OCI-LY1 (cell line): ENCODE measurements around the gene COL9A1.
"Not testable (repeated sequence)": the region's sequence is repeated elsewhere in the genome, so short reads cannot be mapped to it uniquely, and the experiment has no call there.

ENCODE experiments used
- H2AFZ ChIP-seq: fragments of 200-600 bp; sonication (generic), shearing (Covaris generic); 2 replicates; pipeline ENCODE4 v1.6.0; 2014; ENCODE audit warnings: antibody characterized with exemption, mild to moderate bottlenecking, low read length
- H3F3A ChIP-seq: fragments of 200-600 bp; sonication (generic), shearing (Covaris generic); 2 replicates; pipeline ENCODE4 v1.6.0; 2014; ENCODE audit warnings: mild to moderate bottlenecking, antibody characterized with exemption, low read length, moderate library complexity; ENCODE audit not compliant: insufficient read depth
- H3K27ac ChIP-seq: fragments of 200-600 bp; sonication (generic); 2 replicates; pipeline ENCODE4 v1.5.1; 2014; ENCODE audit warnings: low read length, mixed run types, mild to moderate bottlenecking, low read depth; ENCODE audit not compliant: poor library complexity, severe bottlenecking
- H3K27me3 ChIP-seq: fragments of 200-600 bp; sonication (generic); 2 replicates; pipeline ENCODE4 v1.6.0; 2014; ENCODE audit warnings: antibody characterized with exemption, mild to moderate bottlenecking, low read length, moderate library complexity; ENCODE audit not compliant: insufficient read depth
- H3K36me3 ChIP-seq: fragments of 200-600 bp; sonication (generic); 2 replicates; pipeline ENCODE4 v1.6.1; 2014; ENCODE audit warnings: mild to moderate bottlenecking, antibody characterized with exemption, low read length, moderate library complexity, mixed read lengths; ENCODE audit not compliant: insufficient read depth
- H3K4me1 ChIP-seq: fragments of 200-600 bp; sonication (generic); 2 replicates; pipeline ENCODE4 v1.5.1; 2014; ENCODE audit warnings: mild to moderate bottlenecking, low read length, moderate library complexity; ENCODE audit not compliant: insufficient read depth, severe bottlenecking
- H3K4me2 ChIP-seq: fragments of 200-600 bp; sonication (generic), shearing (Covaris generic); 2 replicates; pipeline ENCODE4 v1.6.1; 2014; ENCODE audit warnings: low read length
- H3K4me3 ChIP-seq: fragments of 200-600 bp; sonication (generic); 2 replicates; pipeline ENCODE4 v1.5.1; 2014; ENCODE audit warnings: low read length, low read depth, mild to moderate bottlenecking, mixed read lengths; ENCODE audit not compliant: poor library complexity, severe bottlenecking
- H3K79me2 ChIP-seq: fragments of 200-600 bp; shearing (Covaris generic); 2 replicates; pipeline ENCODE4 v1.6.1; 2016; ENCODE audit warnings: mixed run types, low read length, mixed read lengths; ENCODE audit not compliant: insufficient read depth
- H3K9ac ChIP-seq: fragments of 200-600 bp; sonication (generic), shearing (Covaris generic); 2 replicates; pipeline ENCODE4 v1.6.1; 2014; ENCODE audit warnings: mild to moderate bottlenecking, low read length, mixed read lengths
- H3K9me2 ChIP-seq: fragments of 200-600 bp; sonication (generic), shearing (Covaris generic); 2 replicates; pipeline ENCODE4 v1.6.1; 2014; ENCODE audit warnings: low read depth, mild to moderate bottlenecking, low read length, mixed read lengths
- H3K9me3 ChIP-seq: fragments of 200-600 bp; shearing (Covaris generic); 2 replicates; pipeline ENCODE4 v1.6.1; 2014; ENCODE audit warnings: low read length, mixed read lengths
- H4K20me1 ChIP-seq: fragments of 200-600 bp; sonication (generic), shearing (Covaris generic); 2 replicates; pipeline ENCODE4 v1.6.0; 2016; ENCODE audit warnings: mild to moderate bottlenecking, low read length; ENCODE audit not compliant: insufficient read depth
- CTCF ChIP-seq: fragments of 200-600 bp; sonication (generic), shearing (Covaris generic); IDR thresholded peaks from 2 replicates; pipeline ENCODE4 v1.5.1; 2017; ENCODE audit warnings: mild to moderate bottlenecking, antibody characterized with exemption, low read length, moderate library complexity, mixed read lengths
- EZH2 ChIP-seq: fragments of 200-600 bp; sonication (generic), shearing (Covaris generic); IDR thresholded peaks from 2 replicates; pipeline ENCODE4 v1.8.0; 2017; ENCODE audit warnings: borderline replicate concordance, mixed run types, mild to moderate bottlenecking, antibody characterized with exemption, low read length, moderate library complexity, mixed read lengths

The COL9A1 gene

GRCh38 chr6:70310063-70310694 lies 7.3 kb upstream of the COL9A1 start:
- Histone ChIP-seq H3K4me1 (no peaks in the 10 kb centered on the region), H3K27me3 (no peaks in the 10 kb centered on the region), H3K36me3 (no peaks in the 10 kb centered on the region), H4K20me1 (no peaks in the 10 kb centered on the region), H3K4me3 (no peak overlapping the region), H3F3A (no peaks in the 10 kb centered on the region), H3K9me3 (no peaks in the 10 kb centered on the region), H3K79me2 (no peaks in the 10 kb centered on the region), H3K9ac (no peak overlapping the region), H3K27ac (no peak overlapping the region), H2AFZ (no peak overlapping the region), H3K9me2 (no peaks in the 10 kb centered on the region), H3K4me2 (no peak overlapping the region)
- TF ChIP-seq EZH2, result no peak
- TF ChIP-seq CTCF, result peak; percentile 72

GRCh38 chr6:70309243-70309642 lies 6.4 kb upstream of the COL9A1 start:
- Histone ChIP-seq H4K20me1 (no peaks in the 10 kb centered on the region), H3K4me3 (no peak overlapping the region), H3K4me1 (no peaks in the 10 kb centered on the region), H2AFZ (no peak overlapping the region), H3K9me2 (no peaks in the 10 kb centered on the region), H3K79me2 (no peaks in the 10 kb centered on the region), H3K36me3 (no peaks in the 10 kb centered on the region), H3K27ac (no peak overlapping the region), H3K4me2 (no peak overlapping the region), H3K27me3 (no peaks in the 10 kb centered on the region), H3K9ac (no peak overlapping the region), H3F3A (no peaks in the 10 kb centered on the region), H3K9me3 (no peaks in the 10 kb centered on the region)
- TF ChIP-seq CTCF (no peak), EZH2 (no peak)

GRCh38 chr6:70308142-70308541 lies 5.3 kb upstream of the COL9A1 start:
- H3K4me2 ChIP-seq, H3K4me3 ChIP-seq, H3K27ac ChIP-seq, H4K20me1 ChIP-seq, H3K9me3 ChIP-seq, H3F3A ChIP-seq, H3K9me2 ChIP-seq, H3K9ac ChIP-seq, H3K27me3 ChIP-seq, H2AFZ ChIP-seq, H3K79me2 ChIP-seq, H3K36me3 ChIP-seq, H3K4me1 ChIP-seq: not testable (repeated sequence)

- H3K4me2 ChIP-seq, result no peak overlapping the region
- no peaks in the 10 kb centered on the region for H3K9me3 ChIP-seq
- no peak overlapping the region for H3K9ac ChIP-seq
- H3K27me3 ChIP-seq, result no peaks in the 10 kb centered on the region
- no peak for TF ChIP-seq EZH2
- no peak for TF ChIP-seq CTCF
- no peak overlapping the region for H3K4me3 ChIP-seq
- no peaks in the 10 kb centered on the region for H3F3A ChIP-seq
- H3K4me1 ChIP-seq, result no peaks in the 10 kb centered on the region
- H4K20me1 ChIP-seq, result no peaks in the 10 kb centered on the region
- no peaks in the 10 kb centered on the region for H3K79me2 ChIP-seq
- H3K27ac ChIP-seq, result no peak overlapping the region
- no peak overlapping the region for H2AFZ ChIP-seq
- no peaks in the 10 kb centered on the region for H3K36me3 ChIP-seq
- no peaks in the 10 kb centered on the region for H3K9me2 ChIP-seq
Measured at GRCh38 chr6:70307008-70307407, 4.1 kb upstream of the COL9A1 start.
